Keratinocyte (primary cell): ENCODE data around the gene ATP5F1D. TPM values are rescaled to one million over a fixed set of nuclear protein-coding genes. Genes with fewer than 3 reads are reported as not detected.

Experiments
- DNase-seq: peaks from one replicate; pipeline ENCODE4 v3.0.0-alpha.2; 2011; ENCODE audit warnings: low read depth, missing footprints, low spot score
- FAIRE-seq: peaks from 2 replicates; lab custom pipeline; 2011; peaks lifted over from hg19 to GRCh38; lab: Jason Lieb, UNC
- H2AFZ ChIP-seq: 2 replicates; pipeline ENCODE4 v1.6.0; 2012; ENCODE audit warnings: low read length, control low read depth, inconsistent platforms; ENCODE audit not compliant: control insufficient read depth
- H3K27ac ChIP-seq: 2 replicates; pipeline ENCODE4 v1.5.1; 2011; ENCODE audit warnings: low read length; ENCODE audit not compliant: control insufficient read depth, insufficient read depth
- H3K27me3 ChIP-seq: 3 replicates; pipeline ENCODE4 v1.6.0; 2011; ENCODE audit warnings: low read length; ENCODE audit not compliant: control insufficient read depth, insufficient read depth; ENCODE audit errors: extremely low read depth
- H3K36me3 ChIP-seq, 2 experiments: 2 replicates in 1 of 2; 3 replicates in 1 of 2; pipeline ENCODE4 v1.5.1; 2011; ENCODE audit warnings: low read length in 2 of 2, mild to moderate bottlenecking in 1 of 2; ENCODE audit not compliant: control insufficient read depth in 2 of 2, insufficient read depth in 2 of 2; ENCODE audit errors: extremely low read depth in 1 of 2
- H3K4me1 ChIP-seq: 3 replicates; pipeline ENCODE4 v1.5.1; 2011; ENCODE audit warnings: low read length; ENCODE audit not compliant: control insufficient read depth, insufficient read depth; ENCODE audit errors: extremely low read depth
- H3K4me2 ChIP-seq: 3 replicates; pipeline ENCODE4 v1.6.0; 2011; ENCODE audit warnings: low read depth, low read length; ENCODE audit not compliant: control insufficient read depth, insufficient read depth; ENCODE audit errors: extremely low read depth
- H3K4me3 ChIP-seq, 3 experiments: fragments of 200-600 bp in 1 of 3; sonication (generic) in 1 of 3; 2 replicates in 2 of 3; 3 replicates in 1 of 3; pipeline ENCODE4 v1.5.1; 2011 to 2016; ENCODE audit warnings: low read length in 3 of 3, mild to moderate bottlenecking in 3 of 3, control low read depth in 2 of 3, inconsistent platforms in 1 of 3, low read depth in 1 of 3, mixed read lengths in 1 of 3, mixed run types in 1 of 3, moderate library complexity in 1 of 3; ENCODE audit not compliant: control insufficient read depth in 2 of 3, insufficient read depth in 2 of 3; ENCODE audit errors: extremely low read depth in 1 of 3
- H3K79me2 ChIP-seq: 2 replicates; pipeline ENCODE4 v1.6.0; 2012; ENCODE audit warnings: low read length; ENCODE audit not compliant: control insufficient read depth, insufficient read depth
- H3K9ac ChIP-seq: 3 replicates; pipeline ENCODE4 v1.6.0; 2011; ENCODE audit warnings: low read length; ENCODE audit not compliant: control insufficient read depth, insufficient read depth; ENCODE audit errors: extremely low read depth
- H3K9me1 ChIP-seq: 3 replicates; pipeline ENCODE4 v1.6.0; 2011; ENCODE audit warnings: low read length; ENCODE audit not compliant: control insufficient read depth, insufficient read depth; ENCODE audit errors: extremely low read depth
- H3K9me3 ChIP-seq: 2 replicates; pipeline ENCODE4 v1.5.1; 2012; ENCODE audit warnings: low read depth, low read length; ENCODE audit not compliant: control insufficient read depth
- H4K20me1 ChIP-seq: 3 replicates; pipeline ENCODE4 v1.6.0; 2011; ENCODE audit warnings: low read length; ENCODE audit not compliant: control insufficient read depth, insufficient read depth; ENCODE audit errors: extremely low read depth
- CTCF ChIP-seq, 3 experiments: IDR thresholded peaks in 1 of 3; conservative IDR thresholded peaks in 1 of 3; optimal IDR thresholded peaks in 1 of 3; 2 replicates in 2 of 3; 3 replicates in 1 of 3; pipeline versions ENCODE3 to v1.5.1; 2011; ENCODE audit warnings: low read length in 3 of 3, mild to moderate bottlenecking in 3 of 3, moderate library complexity in 2 of 3, control low read depth in 1 of 3, inconsistent platforms in 1 of 3; ENCODE audit not compliant: insufficient read depth in 2 of 3; ENCODE audit errors: extremely low read depth in 1 of 3
- EZH2 ChIP-seq: IDR thresholded peaks from one replicate; pipeline ENCODE4 v1.6.1; 2012; ENCODE audit warnings: inconsistent platforms, mild to moderate bottlenecking, low read length, moderate library complexity
- dilution Hi-C: fragments of 300-500 bp; cut with MboI; formaldehyde crosslinking; loops from one replicate; pipeline ENCODE4 v1.7.0; 2020; ENCODE audit warnings: low sequenced_read_pairs; ENCODE audit not compliant: extremely low pct_ligation_motif_present
- polyA plus RNA-seq, 5 experiments: library from polyadenylated mRNA; depleted of rRNA in 3 of 5; stranded (reverse) in 3 of 5; stranded (forward) in 1 of 5; unstranded in 1 of 5; fragments of >200 nt; gene quantifications; 1 replicate in 1 of 5; 2 replicates in 3 of 5; 3 replicates in 1 of 5; pipeline versions ENCODE4 v1.2.1 to v1.2.3, GENCODE V29; 2011 to 2012; ENCODE audit warnings: missing spikeins in 2 of 5, low read depth in 1 of 5, low replicate concordance in 1 of 5

Gene ATP5F1D
- polyA plus RNA-seq, 1 donor (not counting 4 experiments of a cell fraction or from before 2014, with no cell fraction given), result 51.3 TPM

GRCh38 chr19:1227304-1228054 lies 14.1 kb upstream of the ATP5F1D start:
- Histone ChIP-seq H3K36me3 (peaks cover 13 to 17% of the 10 kb centered on the region in 2 experiments), H3K27me3 (no peaks in the 10 kb centered on the region), H4K20me1 (peaks cover 2% of the 10 kb centered on the region), H3K4me3 (no peak overlapping the region), H3K79me2 (no peaks in the 10 kb centered on the region), H2AFZ (no peak overlapping the region), H3K9me3 (no peaks in the 10 kb centered on the region), H3K27ac (no peak overlapping the region), H3K9me1 (no peaks in the 10 kb centered on the region), H3K9ac (no peak overlapping the region), H3K4me2 (no peak overlapping the region), H3K4me1 (peaks cover 5% of the 10 kb centered on the region)
- dilution Hi-C loops, result no loop called here
- DNase-seq, result no peak
- TF ChIP-seq EZH2 (no peak), CTCF (optimal IDR thresholded peaks at IDR 0.05 in 1 of 3, IDR thresholded peaks at IDR 0.05 in 1 of 3, conservative IDR thresholded peaks at IDR 0.05 in 1 of 3; ENCODE audit: extremely low read depth in 1 of 3, insufficient read depth in 2 of 3, low read length in 3 of 3) (no peak)
- FAIRE-seq, result no peak

- no peaks in the 10 kb centered on the region for H3K27me3 ChIP-seq
- dilution Hi-C loops, result no loop called here
- H3K27ac ChIP-seq, result no peak overlapping the region
- peaks cover 14% of the 10 kb centered on the region for H3K4me1 ChIP-seq
- FAIRE-seq (no peak), DNase-seq (no peak)
- H3K4me2 ChIP-seq, result no peak overlapping the region
- H3K4me3 ChIP-seq, result no peak overlapping the region
- H3K79me2 ChIP-seq, result no peaks in the 10 kb centered on the region
- no peak overlapping the region for H2AFZ ChIP-seq
- no peaks in the 10 kb centered on the region for H3K9me1 ChIP-seq
- H3K9me3 ChIP-seq, result no peaks in the 10 kb centered on the region
- H3K9ac ChIP-seq, result no peak overlapping the region
- peaks cover 2% of the 10 kb centered on the region for H4K20me1 ChIP-seq
- H3K36me3 ChIP-seq, result peaks cover 5 to 14% of the 10 kb centered on the region in 2 experiments
- TF ChIP-seq CTCF (optimal IDR thresholded peaks at IDR 0.05 in 1 of 3, IDR thresholded peaks at IDR 0.05 in 1 of 3, conservative IDR thresholded peaks at IDR 0.05 in 1 of 3; ENCODE audit: extremely low read depth in 1 of 3, insufficient read depth in 2 of 3, low read length in 3 of 3), result no peak
- no peak for TF ChIP-seq EZH2
Measured at GRCh38 chr19:1228161-1228957, 13.2 kb upstream of the ATP5F1D start.
